OCI-M2 (cell line): ENCODE data around the gene SIGLEC8.
A peak's percentile ranks its signal among the peaks of the same experiment; 100 is the strongest.
"Not testable (repeated sequence)": the region's sequence is repeated elsewhere in the genome, so short reads cannot be mapped to it uniquely, and the experiment has no call there.

Experiments
- DNase-seq: peaks from one replicate; lab custom pipeline; 2025; ENCODE audit not compliant: unreplicated experiment; lab: John Stamatoyannopoulos, UW

The SIGLEC8 gene

GRCh38 chr19:51448011-51448410, 10.2 kb downstream of the SIGLEC8 start:
- no peak for DNase-seq

GRCh38 chr19:51447510-51447909, 10.7 kb downstream of the SIGLEC8 start:
- DNase-seq: not testable (repeated sequence)

GRCh38 chr19:51441410-51442390, 16.6 kb downstream of the SIGLEC8 start:
- no peak for DNase-seq

- no peak for DNase-seq
Observed at GRCh38 chr19:51440846-51441409, 17.3 kb downstream of the SIGLEC8 start.

- DNase-seq: no peak
Observed at GRCh38 chr19:51440052-51440451, 18.2 kb downstream of the SIGLEC8 start.

- DNase-seq: no peak
Observed at GRCh38 chr19:51439021-51439465, 19.2 kb downstream of the SIGLEC8 start.

GRCh38 chr19:51434456-51434855, 23.8 kb downstream of the SIGLEC8 start:
- no peak for DNase-seq

- no peak for DNase-seq
Observed at GRCh38 chr19:51433043-51433442, 25.2 kb downstream of the SIGLEC8 start.

- DNase-seq: no peak
Observed at GRCh38 chr19:51431124-51431523, 27.1 kb downstream of the SIGLEC8 start.

- DNase-seq: no peak
Observed at GRCh38 chr19:51430221-51430620, 28.0 kb downstream of the SIGLEC8 start.

- no peak for DNase-seq
Observed at GRCh38 chr19:51427201-51427600, 31.1 kb downstream of the SIGLEC8 start.

- DNase-seq: peak; percentile 75
Observed at GRCh38 chr19:51422053-51422448, 36.2 kb downstream of the SIGLEC8 start.

- no peak for DNase-seq
Observed at GRCh38 chr19:51421229-51422052, 36.8 kb downstream of the SIGLEC8 start.

- DNase-seq: not testable (repeated sequence)
Observed at GRCh38 chr19:51420511-51420910, 37.7 kb downstream of the SIGLEC8 start.

GRCh38 chr19:51418707-51419106, 39.5 kb downstream of the SIGLEC8 start:
- DNase-seq: no peak

- no peak for DNase-seq
Observed at GRCh38 chr19:51417810-51418157, 40.5 kb downstream of the SIGLEC8 start.

- peak; percentile 60 for DNase-seq
Observed at GRCh38 chr19:51417107-51417809, 41.0 kb downstream of the SIGLEC8 start, which contains the start of gene SIGLEC10. TSS of gene SIGLEC10 (minus strand) at chr19:51417642. CDS start at chr19:51417581, 61 bp downstream.

- not testable (repeated sequence) for DNase-seq
Observed at GRCh38 chr19:51416422-51416821, 41.8 kb downstream of the SIGLEC8 start.

- no peak for DNase-seq
Observed at GRCh38 chr19:51415187-51415586, 43.1 kb downstream of the SIGLEC8 start.

GRCh38 chr19:51410950-51411748, 47.1 kb downstream of the SIGLEC8 start:
- no peak for DNase-seq
